GM21528 (cell line): ENCODE results near the gene CASP9.

Experiments
- ATAC-seq: cut with Tn5 transposase; IDR thresholded peaks from one replicate; pipeline ENCODE4 v1.9.1; 2021; ENCODE audit warnings: mild to moderate bottlenecking, moderate library complexity; ENCODE audit not compliant: unreplicated experiment, low FRiP score

CASP9 gene

DNA sequence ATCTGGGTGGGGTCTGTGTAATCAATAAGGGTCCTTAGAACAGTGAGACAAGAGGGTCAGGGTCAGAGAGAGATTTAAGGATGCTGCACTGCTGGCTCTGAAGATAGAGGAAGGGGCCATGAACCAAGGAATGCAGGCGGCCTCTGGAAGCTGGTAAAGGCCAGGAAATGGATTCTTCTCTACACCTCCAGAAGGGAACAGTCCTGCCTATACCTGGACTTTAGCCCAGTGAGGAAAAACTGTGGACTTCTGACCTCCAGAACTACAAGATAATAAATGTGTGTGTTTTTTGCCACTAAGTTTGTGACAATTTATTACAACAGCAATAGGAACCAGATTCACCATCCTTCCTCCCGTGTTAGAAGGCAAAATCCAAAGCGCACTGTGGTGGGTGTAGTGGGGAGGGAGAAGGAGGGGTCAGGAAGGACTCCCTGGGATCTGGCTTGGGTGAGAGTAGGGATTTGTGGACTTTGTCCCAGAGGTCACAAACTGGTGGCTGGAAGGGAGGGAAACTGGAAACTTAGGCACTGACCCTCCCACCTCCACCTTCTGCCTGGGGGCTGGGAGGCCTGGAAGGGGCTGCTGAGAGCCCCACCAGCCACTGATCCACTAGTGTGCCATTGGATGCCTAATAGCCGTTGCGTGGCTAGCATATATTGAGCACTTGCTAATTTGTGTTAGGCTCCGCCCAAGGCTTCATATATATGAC, 72.8 kb downstream of the CASP9 start:
- no peak for ATAC-seq

DNA sequence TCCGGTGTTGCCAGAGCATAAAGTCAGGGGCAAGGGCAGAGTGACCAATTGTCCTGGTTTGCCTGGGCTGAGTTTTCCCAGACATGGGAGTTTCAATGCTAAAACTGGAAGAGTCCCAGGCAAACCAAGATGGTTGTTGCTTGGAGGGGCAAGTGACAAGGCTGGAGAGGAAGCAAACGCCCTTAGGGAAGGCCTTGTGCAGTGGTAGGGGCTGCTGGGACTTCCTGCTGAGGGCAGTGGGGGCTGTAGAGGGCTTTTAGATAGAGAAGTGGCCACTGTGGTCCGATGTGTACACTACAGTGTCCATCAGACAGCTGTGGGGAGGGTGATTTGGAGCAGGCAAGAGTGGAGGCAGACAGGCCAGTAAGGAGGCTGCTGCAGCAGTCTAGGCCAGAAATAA, 74.4 kb downstream of the CASP9 start:
- ATAC-seq, result no peak

DNA sequence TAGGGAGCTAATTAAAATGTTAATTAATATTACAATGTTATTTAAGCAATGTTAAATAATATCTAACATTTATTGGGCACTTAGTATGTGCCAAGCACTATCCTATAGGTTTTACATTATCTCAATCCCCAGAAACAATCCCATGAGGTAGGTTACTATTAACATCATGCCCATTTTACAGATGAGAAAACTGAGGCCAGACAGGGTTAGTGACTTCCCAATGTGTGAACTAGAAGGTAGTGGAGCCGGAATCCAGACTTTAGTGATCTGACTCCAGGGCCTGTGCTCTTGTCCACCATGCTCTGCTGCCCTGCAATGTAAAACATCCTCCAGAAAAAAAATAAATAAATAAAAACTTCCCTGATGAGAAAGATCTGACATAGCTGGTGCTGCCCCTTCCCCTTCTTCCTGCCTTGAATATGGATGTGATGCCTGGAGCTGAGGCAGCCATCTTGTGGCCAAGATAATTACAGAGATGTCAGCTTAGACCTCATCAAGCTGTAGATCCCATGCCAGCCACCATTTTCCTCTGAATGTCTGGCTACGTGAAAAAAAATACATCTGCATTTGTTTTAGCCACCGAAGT, 75.0 kb downstream of the CASP9 start:
- no peak for ATAC-seq

- ATAC-seq, result no peak
Measured at GRCh38 chr1:15446212-15446611, 77.8 kb downstream of the CASP9 start.

GRCh38 chr1:15445390-15446122, 78.5 kb downstream of the CASP9 start:
- no peak for ATAC-seq

GRCh38 chr1:15444468-15445389, 79.3 kb downstream of the CASP9 start:
- ATAC-seq, result no peak

GRCh38 chr1:15443281-15443680, 80.7 kb downstream of the CASP9 start:
- no peak for ATAC-seq

- no peak for ATAC-seq
Measured at GRCh38 chr1:15442759-15443158, 81.3 kb downstream of the CASP9 start.

GRCh38 chr1:15442119-15442518, 81.9 kb downstream of the CASP9 start:
- ATAC-seq, result no peak
